GM19463 (cell line): ENCODE data around the gene NINL.
A peak's percentile ranks its signal among the peaks of the same experiment; 100 is the strongest.
"Not testable (repeated sequence)": the region's sequence is repeated elsewhere in the genome, so short reads cannot be mapped to it uniquely, and the experiment has no call there.

Source experiments
- ATAC-seq: cut with Tn5 transposase; IDR thresholded peaks from one replicate; pipeline ENCODE4 v1.9.1; 2021; ENCODE audit warnings: mild to moderate bottlenecking, moderate library complexity; ENCODE audit not compliant: unreplicated experiment

Gene NINL

GRCh38 chr20:25489221-25489871, 96.0 kb downstream of the NINL start:
- ATAC-seq: no peak

- ATAC-seq: no peak
Measured at GRCh38 chr20:25487975-25488374, 97.4 kb downstream of the NINL start.

- no peak for ATAC-seq
Measured at GRCh38 chr20:25487306-25487705, 98.0 kb downstream of the NINL start.

GRCh38 chr20:25486377-25486776, 99.0 kb downstream of the NINL start:
- no peak for ATAC-seq

- no peak for ATAC-seq
Measured at GRCh38 chr20:25485872-25486271, 99.5 kb downstream of the NINL start.

GRCh38 chr20:25484911-25485511, 100.3 kb downstream of the NINL start:
- ATAC-seq: no peak

- no peak for ATAC-seq
Measured at GRCh38 chr20:25484224-25484846, 101.0 kb downstream of the NINL start.

- ATAC-seq: no peak
Measured at GRCh38 chr20:25483431-25484132, 101.7 kb downstream of the NINL start.

GRCh38 chr20:25481918-25482253, 103.4 kb downstream of the NINL start:
- no peak for ATAC-seq

- ATAC-seq: no peak
Measured at GRCh38 chr20:25481235-25481917, 104.0 kb downstream of the NINL start.

- no peak for ATAC-seq
Measured at GRCh38 chr20:25480797-25481196, 104.5 kb downstream of the NINL start.

GRCh38 chr20:25480156-25480555, 105.2 kb downstream of the NINL start:
- no peak for ATAC-seq

- no peak for ATAC-seq
Measured at GRCh38 chr20:25479638-25480037, 105.7 kb downstream of the NINL start.

- ATAC-seq: no peak
Measured at GRCh38 chr20:25478889-25479568, 106.3 kb downstream of the NINL start.

GRCh38 chr20:25477014-25477882, 108.1 kb downstream of the NINL start:
- ATAC-seq: no peak

GRCh38 chr20:25476106-25477013, 109.0 kb downstream of the NINL start:
- no peak for ATAC-seq

GRCh38 chr20:25473297-25473696, 112.0 kb downstream of the NINL start:
- ATAC-seq: not testable (repeated sequence)

GRCh38 chr20:25471020-25471419, 114.3 kb downstream of the NINL start:
- ATAC-seq: no peak

GRCh38 chr20:25470045-25470444, 115.3 kb downstream of the NINL start:
- peak; percentile 77 for ATAC-seq
